ENCODE data around the gene CCDC92.
"Not testable (repeated sequence)": the region's sequence is repeated elsewhere in the genome, so short reads cannot be mapped to it uniquely, and the experiment has no call there.

- not testable (repeated sequence) for TF ChIP-seq CTCF (IDR thresholded peaks at IDR 0.05); POLR2AphosphoS5 (IDR thresholded peaks at IDR 0.05; ENCODE audit: low read depth, low read length); SIN3A (IDR thresholded peaks at IDR 0.05; ENCODE audit: borderline replicate concordance, insufficient read depth, low read depth, low read length)
Measured at GRCh38 chr12:123946516-123947505, 25.8 kb downstream of the CCDC92 start.
